Right forelimb (tissue), 1 donor: ENCODE measurements around the gene EMC7.
"Not testable (repeated sequence)": the region's sequence is repeated elsewhere in the genome, so short reads cannot be mapped to it uniquely, and the experiment has no call there.

ENCODE experiments used
- DNase-seq: peaks from one replicate; pipeline ENCODE4 v3.0.0-alpha.2; 2018

Gene EMC7

DNA sequence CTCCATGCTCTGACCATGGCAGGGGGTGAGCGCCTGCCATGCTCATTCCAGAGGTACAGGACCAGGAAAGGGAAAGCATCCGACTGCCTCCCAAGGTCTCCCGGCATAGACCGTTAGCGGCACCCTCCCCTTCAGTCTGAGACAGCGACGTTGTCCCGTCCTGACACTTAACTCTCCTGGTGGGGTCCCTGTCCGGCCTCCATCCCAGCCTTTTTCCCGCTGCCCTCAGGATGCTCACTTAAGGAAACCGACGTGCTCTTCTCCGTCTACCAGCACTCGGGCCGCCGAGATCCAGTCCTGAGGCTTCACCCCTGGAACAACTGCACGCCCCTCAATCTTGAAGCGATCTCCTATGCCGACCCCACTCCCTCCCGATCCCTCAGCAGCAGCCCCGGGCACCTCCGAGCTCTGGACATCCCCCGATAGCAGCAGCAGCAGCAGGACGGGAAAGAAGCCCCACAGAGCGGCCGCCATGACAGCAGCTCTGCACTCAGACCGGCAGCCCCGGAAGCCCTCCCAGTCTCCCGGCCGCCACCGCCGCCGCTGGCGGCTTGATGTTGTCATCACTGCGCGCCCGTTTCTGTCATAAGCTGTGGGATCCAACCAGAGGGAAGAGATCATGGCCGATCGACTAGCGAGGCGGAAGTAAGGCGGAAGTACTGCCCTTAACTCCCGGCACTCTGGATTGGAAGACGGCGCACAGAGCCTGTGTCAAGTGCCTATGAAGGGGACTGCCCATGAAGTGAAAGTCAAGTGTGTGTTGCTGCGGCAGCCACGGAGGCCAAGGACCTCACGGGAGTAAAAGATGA, at the start of gene EMC7, which contains the start of gene PGBD4:
TSS of gene EMC7 (minus strand) at position 497 of the 809 bp plus-strand sequence. CDS start at position 474, 23 bp downstream.
TSS of gene PGBD4 (plus strand) at position 718 of the 809 bp plus-strand sequence. CDS start 449 bp downstream, outside the sequence.
- DNase-seq: peak; percentile 98

DNA sequence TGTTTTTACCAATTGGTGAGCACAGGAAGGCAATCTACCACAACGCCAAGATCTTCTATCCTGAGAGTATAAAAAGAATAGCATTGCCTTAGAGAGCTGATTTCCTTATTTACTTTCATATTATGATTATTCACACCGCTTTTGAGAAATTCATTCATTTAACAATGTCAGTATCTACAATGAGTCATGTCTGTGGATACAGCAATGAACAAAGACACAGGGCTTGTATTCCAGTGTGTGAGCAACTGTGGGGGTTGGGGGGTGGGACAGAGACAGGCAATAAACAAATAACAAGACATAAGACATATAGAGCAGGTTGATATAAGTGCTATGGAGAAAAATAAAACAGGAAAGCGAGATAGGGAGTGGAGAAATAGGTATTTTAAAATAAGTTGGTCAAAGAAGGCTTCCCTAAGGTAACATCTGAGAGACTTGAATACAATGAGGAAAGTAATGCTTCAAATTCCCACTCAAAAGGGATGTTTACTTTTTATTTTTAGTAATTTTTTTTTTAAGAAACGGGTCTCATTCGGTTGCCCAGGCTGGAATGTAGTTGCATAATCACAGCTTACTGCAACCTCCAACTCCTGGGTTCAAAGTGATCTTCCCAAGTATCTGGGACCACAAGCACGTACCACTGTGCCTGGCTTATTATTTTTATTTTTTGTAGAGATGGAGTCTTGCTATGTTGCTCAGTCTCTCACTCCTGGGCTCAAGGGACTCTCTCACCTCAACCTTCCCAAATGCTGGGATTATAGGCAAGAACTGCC, 45.9 kb upstream of the EMC7 start:
- no peak for DNase-seq

DNA sequence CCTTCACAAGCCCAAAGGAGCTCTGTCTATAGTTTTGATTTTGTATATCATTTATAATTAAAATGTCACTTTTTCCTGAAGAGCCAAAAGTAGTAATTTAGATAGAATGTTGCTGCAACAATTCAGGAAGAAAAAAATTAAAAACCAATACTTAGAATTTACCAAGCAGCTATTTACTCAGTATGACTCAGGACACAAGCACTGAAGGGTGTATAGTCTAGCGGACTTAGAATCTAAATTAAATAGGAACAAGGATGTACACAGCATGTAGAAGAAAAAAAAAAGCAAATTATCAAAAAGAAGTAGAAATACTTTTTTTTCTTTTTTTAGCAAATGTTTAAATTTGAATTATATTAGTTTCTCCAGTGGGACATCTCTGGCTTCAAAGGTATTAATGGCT, 31.8 kb upstream of the EMC7 start:
- DNase-seq: no peak

DNA sequence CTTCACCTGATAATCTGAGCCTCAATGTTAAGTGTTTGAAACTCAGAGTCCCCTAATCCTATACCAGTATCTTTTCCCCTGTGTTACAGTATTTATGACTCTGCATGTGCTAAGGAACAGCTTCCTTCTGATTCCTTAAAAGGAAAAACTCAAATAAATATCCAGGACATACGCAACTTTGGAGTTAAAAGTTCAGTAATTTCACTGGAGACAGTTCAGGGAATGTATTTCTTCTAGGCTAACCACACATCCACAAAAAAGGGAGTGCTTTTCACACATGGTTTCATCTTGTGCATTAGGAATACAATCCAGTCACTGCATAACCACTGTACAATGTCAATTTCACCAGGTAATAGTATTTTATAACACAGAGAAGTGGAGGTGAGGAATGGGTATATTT, 31.2 kb upstream of the EMC7 start:
- no peak for DNase-seq

DNA sequence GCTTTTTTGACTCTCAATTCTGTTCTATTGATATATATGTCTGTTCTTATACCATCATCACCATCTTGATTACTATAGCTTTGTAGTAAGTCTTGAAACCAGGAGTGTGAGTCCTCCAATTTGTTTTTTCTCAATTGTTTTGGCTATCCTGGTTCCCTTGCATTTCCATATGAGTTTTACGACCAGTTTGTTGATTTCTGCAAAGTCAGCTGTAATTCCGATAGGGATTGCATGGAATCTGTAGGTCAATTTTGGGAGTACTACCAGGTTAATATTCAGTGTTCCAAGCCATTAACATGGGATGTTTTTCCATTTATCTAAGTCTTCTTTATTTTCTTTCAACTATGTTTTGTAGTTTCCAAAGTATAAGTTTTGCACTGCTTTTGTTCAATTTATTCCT, 27.2 kb upstream of the EMC7 start:
- no peak for DNase-seq

DNA sequence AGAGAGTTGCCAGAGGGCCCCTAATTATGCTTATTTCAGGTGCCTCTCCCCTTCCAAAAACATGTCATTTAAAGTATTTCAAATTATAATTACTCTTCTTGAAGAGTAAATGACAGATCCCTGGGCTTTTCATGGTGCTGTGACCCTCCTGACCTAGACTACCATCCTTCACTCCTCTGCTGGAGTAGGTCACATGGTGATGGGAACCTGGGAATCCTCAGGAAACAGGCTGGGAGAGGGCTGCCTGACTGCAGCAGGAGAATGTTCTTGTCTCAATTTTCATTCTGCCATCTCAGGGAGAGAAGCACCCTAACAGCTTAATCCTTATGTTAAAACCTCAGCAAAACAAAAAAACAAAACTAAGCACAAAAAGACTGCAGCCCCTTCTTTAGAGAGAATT, 24.9 kb upstream of the EMC7 start:
- DNase-seq: no peak

DNA sequence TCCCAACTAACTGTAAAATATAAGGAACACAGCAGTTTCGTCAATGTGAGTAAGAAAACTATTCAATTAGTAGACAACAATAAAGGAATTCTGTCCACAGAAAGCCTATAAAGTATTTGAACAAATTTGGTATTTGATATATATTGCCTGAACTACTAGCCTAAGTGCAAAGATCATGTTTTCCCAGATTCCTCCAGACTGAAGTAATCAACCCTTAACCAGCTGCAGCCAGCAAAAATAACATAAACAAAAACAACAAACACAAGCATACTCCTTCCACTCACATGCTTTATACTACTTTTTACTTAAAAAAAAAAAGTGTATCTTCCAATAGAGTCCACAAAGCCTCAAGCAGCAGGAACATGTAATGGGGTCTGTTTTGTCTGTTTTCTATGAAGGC, 24.3 kb upstream of the EMC7 start:
- DNase-seq: no peak

DNA sequence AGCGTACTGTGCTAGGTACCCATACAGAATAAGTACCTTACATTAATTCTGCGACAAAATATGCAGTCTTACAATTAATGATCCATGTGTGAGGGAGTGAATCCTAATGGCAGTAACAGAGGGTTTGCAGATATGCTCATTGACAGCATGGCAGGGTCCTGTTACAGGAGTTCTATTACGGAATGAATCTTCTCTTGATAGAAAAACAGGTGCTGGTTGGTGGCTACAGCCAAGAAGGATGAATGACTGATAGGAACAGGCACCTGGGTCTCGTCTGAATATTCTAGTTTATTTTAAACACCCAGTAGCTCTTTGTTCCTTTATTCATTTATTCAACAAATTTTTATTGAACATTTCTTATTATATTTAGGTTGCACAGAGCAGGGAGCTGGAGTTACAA, 23.0 kb upstream of the EMC7 start:
- DNase-seq: no peak

DNA sequence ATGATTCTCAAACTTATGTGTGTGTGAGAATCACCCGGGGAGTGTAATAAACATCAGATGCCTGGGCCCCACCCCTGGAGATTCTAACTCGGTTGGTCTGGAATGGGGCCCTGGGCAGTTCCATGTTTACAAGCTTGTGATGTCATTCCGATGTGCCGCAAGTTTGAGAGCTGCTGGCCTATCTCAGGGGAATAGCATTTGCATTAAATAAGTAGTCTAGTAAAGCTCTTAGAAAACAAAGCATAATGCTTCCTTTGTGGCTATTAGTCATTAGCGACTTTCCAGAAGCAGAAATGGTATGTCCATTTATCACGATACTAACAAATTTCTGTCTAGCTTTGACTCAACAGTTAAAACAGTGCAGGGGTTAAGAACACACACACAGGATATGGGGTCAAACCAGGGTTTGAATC, 21.1 kb upstream of the EMC7 start:
- no peak for DNase-seq

DNA sequence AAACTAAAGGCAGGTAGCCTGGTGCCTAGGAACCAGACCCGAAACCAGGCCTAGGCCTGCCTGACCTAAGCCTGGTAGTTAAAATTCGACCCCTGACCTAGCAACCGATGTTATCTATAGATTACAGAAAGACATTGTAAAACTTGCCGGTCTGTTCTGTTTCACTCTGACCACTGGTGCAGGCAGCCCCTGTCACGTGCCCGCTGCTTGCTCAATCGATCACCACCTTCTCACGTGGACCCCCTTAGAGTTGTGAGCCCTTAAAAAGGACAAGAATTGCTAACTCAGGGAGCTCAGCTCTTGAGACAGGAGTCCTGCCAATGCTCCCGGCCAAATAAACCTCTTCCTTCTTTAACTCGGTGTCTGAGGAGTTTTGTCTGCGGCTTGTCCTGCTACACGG, 20.1 kb upstream of the EMC7 start:
- not testable (repeated sequence) for DNase-seq

DNA sequence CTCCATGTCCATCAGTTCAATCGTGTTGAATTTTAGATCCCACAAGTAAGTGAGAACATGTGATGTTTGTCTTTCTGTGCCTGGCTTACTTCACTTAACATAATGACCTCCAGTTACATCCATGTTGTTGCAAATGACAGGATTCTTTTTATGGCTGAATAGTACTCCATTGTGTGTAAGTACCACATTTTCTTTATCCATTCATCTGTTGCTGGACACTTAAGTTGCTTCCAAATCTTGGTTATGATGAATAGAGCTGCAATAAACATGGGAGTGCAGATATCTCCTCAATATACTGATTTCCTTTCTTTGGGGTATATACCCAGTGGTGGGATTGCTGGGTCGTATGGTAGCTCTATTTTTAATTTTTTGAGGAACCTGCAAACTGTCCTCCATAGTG, 18.8 kb upstream of the EMC7 start:
- not testable (repeated sequence) for DNase-seq

DNA sequence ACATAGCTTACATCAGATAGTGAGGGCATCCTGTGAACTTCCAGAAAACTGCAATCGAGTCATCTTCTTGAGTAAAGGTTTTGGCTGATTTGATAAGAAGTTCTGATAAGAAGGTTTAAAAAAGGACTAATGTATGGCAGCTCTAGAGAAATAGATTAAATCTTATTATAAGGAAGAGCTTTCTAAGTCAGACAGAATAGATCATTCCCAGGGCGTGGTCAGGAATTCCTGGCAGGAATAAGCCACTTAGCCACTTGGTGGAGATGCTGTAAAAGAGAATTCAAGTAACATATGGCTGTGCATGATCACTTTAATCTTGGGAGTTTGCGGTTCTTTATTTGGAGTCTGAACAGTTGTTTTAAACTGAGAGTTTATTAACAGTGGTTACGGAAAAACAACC, 17.6 kb upstream of the EMC7 start:
- DNase-seq: no peak

DNA sequence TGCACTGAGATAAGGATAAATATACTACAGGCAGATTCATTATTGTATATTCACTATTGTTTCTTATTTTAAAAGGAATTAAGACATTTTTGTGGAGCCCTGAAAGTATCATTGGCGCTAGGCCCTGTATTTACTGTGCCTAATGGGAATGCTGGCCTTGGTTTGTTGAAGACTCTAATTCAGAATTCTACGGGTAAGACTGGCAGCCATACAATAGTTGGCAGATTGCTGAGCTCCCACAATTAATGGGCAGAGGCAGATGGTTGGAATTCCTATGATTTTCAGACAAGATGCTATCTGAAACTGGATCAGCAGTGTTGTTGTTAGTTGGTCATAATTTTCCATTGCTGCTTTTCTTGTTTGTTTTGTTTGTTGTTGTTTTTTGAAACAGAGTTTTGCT, 15.0 kb upstream of the EMC7 start:
- DNase-seq: no peak

DNA sequence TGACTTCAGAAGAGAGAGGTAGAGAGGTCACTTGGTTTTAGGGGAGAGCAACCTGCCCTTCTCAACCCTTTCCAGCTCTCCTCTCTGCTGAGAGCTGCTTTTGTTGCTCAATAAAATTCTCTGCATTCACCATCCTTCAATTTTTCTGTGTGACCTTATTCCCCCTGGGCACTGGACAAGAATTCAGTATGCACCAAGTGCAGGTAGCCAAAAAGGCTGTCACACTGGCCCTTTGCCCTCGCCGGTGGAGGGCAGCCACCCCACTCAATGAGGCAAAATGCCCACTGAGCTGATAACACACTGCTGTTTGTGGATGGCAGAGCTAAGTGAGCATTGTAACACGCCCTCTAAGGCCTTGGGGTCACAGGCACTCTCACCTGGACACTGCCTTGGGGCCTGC, 13.1 kb upstream of the EMC7 start:
- no peak for DNase-seq

DNA sequence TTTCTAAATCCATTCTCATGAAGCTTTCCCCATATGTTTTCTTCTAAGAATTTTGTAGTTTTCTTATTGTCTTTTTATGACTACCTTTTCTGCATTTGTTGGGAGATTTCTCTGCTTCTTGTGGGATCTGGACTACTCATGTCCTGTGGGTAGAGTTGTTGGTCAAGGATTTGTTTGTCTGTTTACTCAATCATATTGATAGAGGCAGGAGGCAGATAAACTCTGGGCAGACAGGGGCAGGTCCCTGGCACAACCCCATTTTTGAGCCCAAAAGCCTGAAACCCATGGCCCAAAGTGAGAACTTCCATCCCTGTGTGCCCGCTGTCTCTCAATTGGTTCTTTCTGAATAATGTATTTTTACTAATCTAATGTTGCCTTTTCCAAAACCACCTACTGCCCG, 12.6 kb upstream of the EMC7 start:
- no peak for DNase-seq

DNA sequence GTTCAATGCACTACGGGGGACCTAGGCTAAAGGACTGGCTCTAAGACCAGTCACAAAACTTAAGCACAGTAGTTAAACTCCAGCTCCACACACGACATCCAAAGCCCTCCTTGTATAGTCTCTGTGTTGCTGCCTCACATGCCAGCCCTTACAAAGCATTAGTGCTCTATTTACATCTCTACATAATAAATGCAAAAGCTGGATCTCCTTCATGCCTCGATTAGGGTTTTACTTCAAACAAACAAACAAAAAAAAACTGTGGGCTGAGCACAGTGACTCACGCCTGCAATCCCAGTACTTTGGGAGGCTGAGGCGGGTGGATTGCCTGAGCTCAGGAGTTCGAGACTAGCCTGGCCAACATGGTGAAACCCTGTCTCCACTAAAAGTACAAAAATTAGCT, 9.8 kb upstream of the EMC7 start:
- DNase-seq: no peak

DNA sequence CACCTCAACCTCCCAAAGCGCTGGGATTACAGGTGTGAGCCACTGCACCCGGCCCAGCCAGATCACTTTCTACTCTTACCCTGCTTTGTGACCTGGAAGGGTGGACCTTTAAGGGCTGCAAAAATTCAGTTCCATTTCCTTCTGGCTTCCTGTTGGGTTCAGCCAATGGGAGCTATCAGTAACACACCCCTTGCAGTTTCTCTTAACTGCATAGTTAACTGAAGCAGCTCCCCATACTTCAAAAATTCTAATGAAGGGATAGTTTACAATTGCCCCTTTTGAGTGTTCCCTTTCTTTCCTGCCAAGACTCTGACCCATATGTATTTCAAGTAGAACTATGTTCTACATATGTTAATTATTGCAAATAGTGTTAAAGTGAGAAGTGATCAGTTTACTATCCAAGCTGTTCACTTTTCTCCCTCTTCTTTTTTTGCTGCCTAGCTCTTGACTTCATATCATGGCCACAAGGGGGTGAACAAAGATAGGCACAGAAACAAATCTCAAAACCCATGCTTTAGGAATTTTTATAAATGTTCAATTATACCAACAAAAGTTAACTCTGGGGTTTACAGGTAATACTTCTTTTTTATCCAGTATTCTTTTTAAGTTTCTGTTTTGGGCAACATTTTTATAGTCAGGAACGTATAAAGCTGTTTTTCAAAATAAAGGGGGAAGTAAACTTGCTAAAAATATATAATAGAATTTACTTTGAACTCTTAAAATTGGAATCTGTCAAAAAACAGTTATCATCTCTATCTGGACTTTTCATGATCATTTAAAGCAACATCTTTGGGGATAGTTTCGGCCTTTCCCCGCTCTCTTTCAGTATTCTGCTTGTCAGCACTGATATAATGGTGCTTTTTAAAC, 8.4 kb upstream of the EMC7 start:
- no peak for DNase-seq

DNA sequence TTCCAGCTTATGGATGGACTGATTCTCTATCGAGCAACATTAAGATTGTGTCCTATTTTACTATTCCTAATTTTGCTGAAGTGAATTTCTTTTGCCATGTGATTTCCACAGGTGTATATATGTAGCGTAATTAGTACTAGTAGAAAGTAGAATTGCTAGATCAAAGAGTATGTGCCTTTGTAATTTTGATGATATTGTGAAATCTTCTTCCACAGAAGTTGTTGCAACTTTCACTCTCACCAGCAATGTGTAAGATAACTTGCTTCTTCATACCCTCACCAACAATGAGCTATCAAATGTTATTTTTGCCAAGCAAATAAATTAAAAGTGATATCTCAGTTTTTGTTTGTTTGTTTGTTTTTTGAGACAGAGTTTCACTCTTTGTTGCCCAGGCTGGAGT, 5.7 kb upstream of the EMC7 start:
- no peak for DNase-seq

DNA sequence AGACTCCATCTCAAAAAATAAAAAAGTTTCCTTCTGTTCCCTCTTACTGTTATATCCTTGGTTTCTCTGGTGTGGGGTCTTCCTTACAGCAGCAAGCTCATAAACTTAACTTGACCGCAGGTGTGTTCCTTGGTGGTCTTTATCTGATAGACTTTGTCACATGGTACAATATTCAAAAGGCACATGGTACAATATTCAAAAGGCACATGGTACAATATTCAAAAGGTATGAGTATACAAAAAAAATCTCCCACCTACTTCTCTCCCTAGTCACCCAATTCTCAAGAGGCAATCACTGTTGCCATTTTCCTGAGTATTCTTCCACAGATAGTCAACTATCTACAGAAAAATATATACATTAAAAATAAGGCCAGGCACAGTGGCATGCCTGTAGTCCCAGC, 4.8 kb upstream of the EMC7 start:
- no peak for DNase-seq

DNA sequence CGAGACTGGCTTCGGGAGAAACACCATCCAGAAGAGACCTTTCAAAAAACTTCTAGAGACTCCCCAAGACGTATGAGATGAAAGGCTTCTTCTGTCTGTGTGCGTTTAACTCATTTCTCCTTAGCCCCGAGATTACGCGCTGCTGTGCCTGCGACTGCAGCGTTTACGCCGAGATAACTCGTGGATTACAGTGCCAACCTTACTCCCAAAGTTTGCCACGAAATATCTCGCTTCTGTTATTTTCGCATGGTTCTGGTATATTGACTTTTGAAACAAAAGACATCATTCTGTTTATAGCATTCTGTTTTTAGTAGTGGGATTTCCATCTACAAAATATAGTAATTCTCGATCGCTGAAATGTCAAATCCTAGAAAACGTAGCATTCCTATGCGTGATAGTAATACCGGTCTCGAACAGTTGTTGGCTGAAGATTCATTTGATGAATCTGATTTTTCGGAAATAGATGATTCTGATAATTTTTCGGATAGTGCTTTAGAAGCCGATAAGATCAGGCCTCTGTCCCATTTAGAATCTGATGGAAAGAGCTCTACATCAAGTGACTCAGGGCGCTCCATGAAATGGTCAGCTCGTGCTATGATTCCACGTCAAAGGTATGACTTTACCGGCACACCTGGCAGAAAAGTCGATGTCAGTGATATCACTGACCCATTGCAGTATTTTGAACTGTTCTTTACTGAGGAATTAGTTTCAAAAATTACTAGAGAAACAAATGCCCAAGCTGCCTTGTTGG, 688 bp upstream of the EMC7 start:
- DNase-seq: no peak

DNA sequence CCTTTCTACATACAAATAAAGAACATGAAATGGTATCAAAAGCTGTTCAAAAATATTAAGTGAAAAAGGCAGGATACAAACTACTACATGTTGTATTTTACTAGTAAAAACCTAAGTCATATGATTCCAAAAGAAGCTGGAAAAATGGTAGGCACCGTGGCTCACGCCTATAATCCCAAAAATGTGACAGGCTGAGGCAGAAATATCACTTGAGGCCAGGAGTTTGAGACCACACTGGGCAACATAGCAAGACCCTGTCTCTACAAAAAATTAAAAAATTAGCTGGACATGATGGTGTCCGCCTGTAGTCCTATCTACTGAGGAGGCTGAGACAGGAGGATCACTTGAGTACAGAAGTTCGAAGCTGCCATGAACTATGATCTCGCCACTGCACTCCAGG, 1.7 kb downstream of the EMC7 start:
- DNase-seq: no peak

DNA sequence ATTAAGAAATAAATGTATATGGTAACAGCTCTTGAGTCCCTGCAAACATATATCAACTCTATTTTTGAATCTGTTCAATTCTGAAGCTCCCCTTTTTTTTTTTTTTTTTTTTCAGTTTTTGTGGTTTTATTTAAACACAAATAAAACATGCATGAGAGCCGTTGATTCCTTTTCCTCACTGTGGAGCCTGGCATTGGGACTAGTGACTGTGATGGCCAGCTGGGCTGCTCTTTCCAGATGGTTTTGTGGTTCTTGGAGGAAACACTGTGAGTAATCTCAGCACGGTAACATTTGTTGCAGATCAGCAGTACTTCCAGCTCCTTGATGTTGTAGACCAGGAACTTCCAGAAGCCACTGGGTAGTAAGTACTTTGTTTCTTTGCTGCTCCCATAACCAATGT, 15.9 kb downstream of the EMC7 start:
- no peak for DNase-seq

DNA sequence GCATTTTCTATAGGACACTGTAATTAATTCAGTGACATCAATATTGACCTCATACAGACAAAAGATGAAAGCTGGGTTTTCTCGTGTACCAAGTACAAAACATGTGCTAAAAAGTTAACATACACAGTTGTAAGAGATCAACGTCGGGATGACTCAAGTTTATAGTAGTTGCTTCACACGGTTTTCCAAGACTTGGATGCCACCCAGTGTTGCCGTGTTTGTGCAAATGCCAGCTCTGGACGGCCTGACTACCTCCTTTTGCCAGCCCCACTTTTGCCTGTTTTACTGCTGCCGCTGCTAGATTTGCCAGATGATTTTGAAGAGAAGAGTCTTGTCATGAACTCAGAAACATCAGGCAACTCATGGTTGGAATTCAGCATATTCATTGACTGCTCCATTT, 17.6 kb downstream of the EMC7 start:
- no peak for DNase-seq
